ENCODE data around the gene CDH26. TPM values are rescaled to one million over a fixed set of nuclear protein-coding genes. Genes with fewer than 3 reads are reported as not detected.

The CDH26 gene
- polyA plus RNA-seq, 1 donor from 2014 or later: 0.43 TPM

- no peaks in the 10 kb centered on the region for H3K79me2 ChIP-seq (replicated peaks; ENCODE audit: insufficient read depth, low read length)
- no peaks in the 10 kb centered on the region for H3K27me3 ChIP-seq (ENCODE audit: insufficient read depth, low read depth, low read length)
- H3K4me2 ChIP-seq (ENCODE audit: low read length): no peak overlapping the region
- H3K9ac ChIP-seq (ENCODE audit: low read length): no peak overlapping the region
- no peaks in the 10 kb centered on the region for H3K9me2 ChIP-seq (ENCODE audit: insufficient read depth, low read length)
- H3K9me3 ChIP-seq (ENCODE audit: low read length): no peaks in the 10 kb centered on the region
- no peaks in the 10 kb centered on the region for H3F3A ChIP-seq (ENCODE audit: insufficient read depth, low read length, poor library complexity, severe bottlenecking)
- no peaks in the 10 kb centered on the region for H3K36me3 ChIP-seq (ENCODE audit: insufficient read depth, low read length)
- TF ChIP-seq TAF1 (IDR thresholded peaks at IDR 0.05; ENCODE audit: low read depth) (no peak), MXI1 (conservative IDR thresholded peaks at IDR 0.05; ENCODE audit: poor library complexity, severe bottlenecking) (no peak), SMC3 (conservative IDR thresholded peaks at IDR 0.05; ENCODE audit: poor library complexity) (peak; percentile 78), REST (IDR thresholded peaks at IDR 0.05; ENCODE audit: borderline replicate concordance) (no peak), EZH2 (IDR thresholded peaks at IDR 0.05; ENCODE audit: borderline replicate concordance, insufficient read depth, low read length, poor library complexity, severe bottlenecking) (no peak), EP300 (conservative IDR thresholded peaks at IDR 0.05; ENCODE audit: poor library complexity, severe bottlenecking) (no peak), CTCF (IDR thresholded peaks at IDR 0.05; ENCODE audit: poor library complexity, severe bottlenecking) (peak; percentile 85), POLR2AphosphoS5 (IDR thresholded peaks at IDR 0.05) (no peak), RAD21 (conservative IDR thresholded peaks at IDR 0.05) (peak; percentile 83)
- no peak overlapping the region for H3K4me3 ChIP-seq (ENCODE audit: low read length)
- H4K20me1 ChIP-seq (ENCODE audit: insufficient read depth): no peaks in the 10 kb centered on the region
- no peak overlapping the region for H2AFZ ChIP-seq (ENCODE audit: low read depth, low read length)
- H3K27ac ChIP-seq (ENCODE audit: low read length): no peak overlapping the region
Measured at GRCh38 chr20:59948828-59949720, 9.1 kb upstream of the CDH26 start.

- no peaks in the 10 kb centered on the region for H3K9me3 ChIP-seq (ENCODE audit: low read length)
Measured at GRCh38 chr20:59949911-59950310, 8.3 kb upstream of the CDH26 start.

More at GRCh38 chr20:59949911-59950310, 8.3 kb upstream of the CDH26 start:
- no peaks in the 10 kb centered on the region for H3F3A ChIP-seq (ENCODE audit: insufficient read depth, low read length, poor library complexity, severe bottlenecking)
- no peak overlapping the region for H3K4me3 ChIP-seq (ENCODE audit: low read length)
- no peak overlapping the region for H3K9ac ChIP-seq (ENCODE audit: low read length)
- no peak overlapping the region for H3K4me2 ChIP-seq (ENCODE audit: low read length)
- no peaks in the 10 kb centered on the region for H3K27me3 ChIP-seq (ENCODE audit: insufficient read depth, low read depth, low read length)
- no peak for TF ChIP-seq CTCF (IDR thresholded peaks at IDR 0.05; ENCODE audit: poor library complexity, severe bottlenecking)
- no peak for TF ChIP-seq REST (IDR thresholded peaks at IDR 0.05; ENCODE audit: borderline replicate concordance)
- TF ChIP-seq RAD21 (conservative IDR thresholded peaks at IDR 0.05): no peak
- no peak for TF ChIP-seq EP300 (conservative IDR thresholded peaks at IDR 0.05; ENCODE audit: poor library complexity, severe bottlenecking)
- TF ChIP-seq SMC3 (conservative IDR thresholded peaks at IDR 0.05; ENCODE audit: poor library complexity): no peak
- no peak for TF ChIP-seq MXI1 (conservative IDR thresholded peaks at IDR 0.05; ENCODE audit: poor library complexity, severe bottlenecking)
- TF ChIP-seq EZH2 (IDR thresholded peaks at IDR 0.05; ENCODE audit: borderline replicate concordance, insufficient read depth, low read length, poor library complexity, severe bottlenecking): no peak
- TF ChIP-seq POLR2AphosphoS5 (IDR thresholded peaks at IDR 0.05): no peak
- H3K36me3 ChIP-seq (ENCODE audit: insufficient read depth, low read length): no peaks in the 10 kb centered on the region
- no peak overlapping the region for H2AFZ ChIP-seq (ENCODE audit: low read depth, low read length)
- H3K27ac ChIP-seq (ENCODE audit: low read length): no peak overlapping the region
- no peaks in the 10 kb centered on the region for H4K20me1 ChIP-seq (ENCODE audit: insufficient read depth)
- no peaks in the 10 kb centered on the region for H3K79me2 ChIP-seq (replicated peaks; ENCODE audit: insufficient read depth, low read length)
- no peaks in the 10 kb centered on the region for H3K9me2 ChIP-seq (ENCODE audit: insufficient read depth, low read length)

Measured in neural cell (in vitro differentiated cells).